Mucosa of descending colon (tissue), 3 donors: Measurements from ENCODE around the gene TBC1D8. TPM values are rescaled to one million over a fixed set of nuclear protein-coding genes. Genes with fewer than 3 reads are reported as not detected.

Source experiments
- ATAC-seq: fragments of 200-7000 bp; cut with Tn5 transposase; one replicate; pipeline ENCODE4 v1.9.1; 2020; ENCODE audit warnings: mild to moderate bottlenecking, moderate library complexity
- DNase-seq, 3 donors: peaks; one replicate each; pipeline ENCODE4 v3.0.0-alpha.2; 2020
- H3K36me3 ChIP-seq: fragments of 200-600 bp; one replicate; pipeline ENCODE4 v1.8.0; 2021; ENCODE audit warnings: low read depth, mild to moderate bottlenecking
- H3K4me1 ChIP-seq: fragments of 200-600 bp; one replicate; pipeline ENCODE4 v1.8.0; 2021; ENCODE audit warnings: low read depth, mild to moderate bottlenecking
- H3K4me3 ChIP-seq: fragments of 200-600 bp; one replicate; pipeline ENCODE4 v1.8.0; 2021; ENCODE audit warnings: mild to moderate bottlenecking
- H3K9me3 ChIP-seq: fragments of 200-600 bp; one replicate; pipeline ENCODE4 v1.8.0; 2021; ENCODE audit warnings: mild to moderate bottlenecking
- intact Hi-C, 2 donors: fragments of 100-400 bp; cut with DNase I in 1 of 2; cut with micrococcal nuclease in 1 of 2; formaldehyde crosslinking; loops; one replicate each; pipeline versions ENCODE4 v1.11.0 to v1.11.1; 2022; cut with DNase I, micrococcal nuclease
- total RNA-seq, 3 donors: library from RNA; stranded (reverse); fragmentation: NEBNext Ultra II Directional in 2 of 3; extraction: Animal tissue kit (Norgen Biotek cat#: 25700) in 2 of 3; gene quantifications; one replicate each; pipeline versions ENCODE4 v1.2.1 to v1.2.4, GENCODE V29; 2021 to 2023
- TF ChIP-seq, protein P1 (sequence below): fragments of 200-600 bp; IDR thresholded peaks from one replicate; pipeline ENCODE4 v1.8.0; 2022; ENCODE audit warnings: antibody characterized with exemption, mild to moderate bottlenecking
- donor health status: DM: no; HTN: no; CAD: no; lungs with moderate emphysema.
- donor health status: DM: no; HTN: no; CAD: no.
- donor health status: DM: no; HTN: yes; CAD: no.

Gene TBC1D8
- total RNA-seq, 3 donors from 2014 or later, result 14.4 to 28.8 (median 17.7) TPM

DNA sequence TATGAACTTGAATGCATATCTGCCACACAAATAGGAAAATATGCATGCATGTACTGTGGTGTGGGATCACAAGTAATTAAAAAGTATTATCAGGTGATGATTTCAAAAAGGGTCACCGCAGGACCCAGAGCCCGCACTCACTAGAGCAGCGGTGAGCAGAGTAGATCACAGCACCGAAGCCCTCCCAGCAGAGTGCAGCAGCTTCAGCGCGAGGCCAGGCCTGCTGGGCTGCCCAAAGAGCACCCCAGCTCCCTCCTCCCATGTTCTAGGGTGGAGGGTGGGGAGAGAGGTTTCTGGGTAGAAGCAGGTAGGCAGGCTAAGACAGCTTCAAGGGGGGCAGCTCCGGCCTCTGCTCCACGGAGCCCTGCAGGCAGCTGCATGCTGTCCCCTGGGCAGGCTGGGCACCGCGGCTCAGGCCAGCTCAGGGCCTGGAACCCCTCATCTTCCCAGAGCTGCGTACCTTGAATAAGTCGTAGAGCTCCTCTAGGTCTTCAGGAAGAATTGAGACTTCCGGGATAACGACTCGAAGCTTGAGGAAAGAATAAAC lies 124.2 kb downstream of the TBC1D8 start:
- DNase-seq (no peak), ATAC-seq (no peak)
- H3K36me3 ChIP-seq, result no peaks in the 10 kb centered on the region
- H3K4me1 ChIP-seq, result peaks cover 19% of the 10 kb centered on the region
- TF ChIP-seq, protein P1, sequence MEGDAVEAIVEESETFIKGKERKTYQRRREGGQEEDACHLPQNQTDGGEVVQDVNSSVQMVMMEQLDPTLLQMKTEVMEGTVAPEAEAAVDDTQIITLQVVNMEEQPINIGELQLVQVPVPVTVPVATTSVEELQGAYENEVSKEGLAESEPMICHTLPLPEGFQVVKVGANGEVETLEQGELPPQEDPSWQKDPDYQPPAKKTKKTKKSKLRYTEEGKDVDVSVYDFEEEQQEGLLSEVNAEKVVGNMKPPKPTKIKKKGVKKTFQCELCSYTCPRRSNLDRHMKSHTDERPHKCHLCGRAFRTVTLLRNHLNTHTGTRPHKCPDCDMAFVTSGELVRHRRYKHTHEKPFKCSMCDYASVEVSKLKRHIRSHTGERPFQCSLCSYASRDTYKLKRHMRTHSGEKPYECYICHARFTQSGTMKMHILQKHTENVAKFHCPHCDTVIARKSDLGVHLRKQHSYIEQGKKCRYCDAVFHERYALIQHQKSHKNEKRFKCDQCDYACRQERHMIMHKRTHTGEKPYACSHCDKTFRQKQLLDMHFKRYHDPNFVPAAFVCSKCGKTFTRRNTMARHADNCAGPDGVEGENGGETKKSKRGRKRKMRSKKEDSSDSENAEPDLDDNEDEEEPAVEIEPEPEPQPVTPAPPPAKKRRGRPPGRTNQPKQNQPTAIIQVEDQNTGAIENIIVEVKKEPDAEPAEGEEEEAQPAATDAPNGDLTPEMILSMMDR, result no peak
- intact Hi-C loops, result no loop called here
- H3K9me3 ChIP-seq, result no peaks in the 10 kb centered on the region
- H3K4me3 ChIP-seq, result no peak overlapping the region

DNA sequence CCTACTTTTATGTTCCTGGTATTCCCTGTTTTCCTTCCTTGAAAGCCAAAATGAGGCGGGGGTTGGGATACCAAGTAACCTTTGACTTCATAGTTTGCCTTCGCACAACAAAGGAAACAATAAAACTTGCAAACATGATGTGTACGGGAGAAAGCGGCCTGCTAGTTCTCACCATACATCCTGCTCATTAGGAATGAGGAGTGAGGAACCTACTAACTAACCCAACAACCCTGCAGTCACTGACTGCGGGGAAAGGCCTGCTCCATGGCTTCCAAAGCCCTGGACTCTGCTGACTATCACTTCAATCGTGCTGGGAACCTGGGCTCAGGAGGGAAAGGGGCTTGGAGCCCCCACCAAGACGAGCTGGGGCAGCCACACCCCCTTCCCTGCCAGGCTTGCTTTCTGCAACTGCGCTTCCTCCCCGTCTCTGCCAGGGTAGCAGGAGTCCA lies 124.9 kb downstream of the TBC1D8 start:
- H3K9me3 ChIP-seq, result no peaks in the 10 kb centered on the region
- peak in 2 of 3 donors; percentile 56 to 67 for DNase-seq
- peaks cover 19% of the 10 kb centered on the region for H3K4me1 ChIP-seq
- no peaks in the 10 kb centered on the region for H3K36me3 ChIP-seq
- H3K4me3 ChIP-seq, result no peak overlapping the region
- TF ChIP-seq, protein P1, result no peak
- intact Hi-C loops, result no loop called here
- peak; percentile 89 for ATAC-seq

GRCh38 chr2:101025561-101025960 lies 125.6 kb downstream of the TBC1D8 start:
- intact Hi-C loops, result no loop called here

GRCh38 chr2:101023327-101024107 lies 127.7 kb downstream of the TBC1D8 start:
- no peaks in the 10 kb centered on the region for H3K36me3 ChIP-seq
- no peak overlapping the region for H3K4me3 ChIP-seq
- TF ChIP-seq, protein P1, result no peak
- no peaks in the 10 kb centered on the region for H3K9me3 ChIP-seq
- intact Hi-C loops, result no loop called here
- ATAC-seq, result no peak
- H3K4me1 ChIP-seq, result peaks cover 19% of the 10 kb centered on the region
- no peak for DNase-seq

More at GRCh38 chr2:101025561-101025960, 125.6 kb downstream of the TBC1D8 start:
- no peaks in the 10 kb centered on the region for H3K36me3 ChIP-seq
- no peak overlapping the region for H3K4me3 ChIP-seq
- DNase-seq, result no peak
- TF ChIP-seq, protein P1, result no peak
- no peak for ATAC-seq
- peaks cover 19% of the 10 kb centered on the region for H3K4me1 ChIP-seq
- no peaks in the 10 kb centered on the region for H3K9me3 ChIP-seq

- Histone ChIP-seq H3K9me3 (no peaks in the 10 kb centered on the region), H3K4me1 (peaks cover 19% of the 10 kb centered on the region), H3K4me3 (no peak overlapping the region), H3K36me3 (no peaks in the 10 kb centered on the region)
- DNase-seq (no peak), ATAC-seq (no peak)
- intact Hi-C loops, result no loop called here
- TF ChIP-seq, protein P1, result no peak
Measured at GRCh38 chr2:101022221-101022620, 129.0 kb downstream of the TBC1D8 start.
